Adrenal gland (tissue), 5 donors: ENCODE results near the gene TNFAIP8.

Source experiments
- CTCF ChIP-seq, 6 experiments: fragments of 450-650 bp in 4 of 6; fragments of 200-600 bp in 2 of 6; sonication (generic) in 1 of 6; IDR thresholded peaks; 1 replicate in 5 of 6; 2 replicates in 1 of 6; pipeline versions ENCODE4 v1.5.1 to v1.8.0; 2016 to 2021; ENCODE audit warnings: antibody characterized with exemption in 6 of 6, mild to moderate bottlenecking in 2 of 6, moderate library complexity in 1 of 6
- POLR2A ChIP-seq, 2 donors: fragments of 450-650 bp; IDR thresholded peaks; one replicate each; pipeline ENCODE4 v1.6.1; 2017; ENCODE audit warnings: antibody characterized with exemption in 2 of 2, mild to moderate bottlenecking in 2 of 2, moderate library complexity in 1 of 2
- donor health status: DM: no; HTN: no; CAD: no.

GRCh38 chr5:119406551-119407110, 50.8 kb downstream of the TNFAIP8 start:
- TF ChIP-seq CTCF (IDR thresholded peaks at IDR 0.05) (no peak), POLR2A (IDR thresholded peaks at IDR 0.05) (no peak)
